ENCODE results near the gene FGD1. TPM values are rescaled to one million over a fixed set of nuclear protein-coding genes. Genes with fewer than 3 reads are reported as not detected.
A peak's percentile ranks its signal among the peaks of the same experiment; 100 is the strongest.

Gene FGD1
- total and polyA plus RNA-seq, 2 experiments from 2014 or later: 11.8 to 24.9 TPM

DNA sequence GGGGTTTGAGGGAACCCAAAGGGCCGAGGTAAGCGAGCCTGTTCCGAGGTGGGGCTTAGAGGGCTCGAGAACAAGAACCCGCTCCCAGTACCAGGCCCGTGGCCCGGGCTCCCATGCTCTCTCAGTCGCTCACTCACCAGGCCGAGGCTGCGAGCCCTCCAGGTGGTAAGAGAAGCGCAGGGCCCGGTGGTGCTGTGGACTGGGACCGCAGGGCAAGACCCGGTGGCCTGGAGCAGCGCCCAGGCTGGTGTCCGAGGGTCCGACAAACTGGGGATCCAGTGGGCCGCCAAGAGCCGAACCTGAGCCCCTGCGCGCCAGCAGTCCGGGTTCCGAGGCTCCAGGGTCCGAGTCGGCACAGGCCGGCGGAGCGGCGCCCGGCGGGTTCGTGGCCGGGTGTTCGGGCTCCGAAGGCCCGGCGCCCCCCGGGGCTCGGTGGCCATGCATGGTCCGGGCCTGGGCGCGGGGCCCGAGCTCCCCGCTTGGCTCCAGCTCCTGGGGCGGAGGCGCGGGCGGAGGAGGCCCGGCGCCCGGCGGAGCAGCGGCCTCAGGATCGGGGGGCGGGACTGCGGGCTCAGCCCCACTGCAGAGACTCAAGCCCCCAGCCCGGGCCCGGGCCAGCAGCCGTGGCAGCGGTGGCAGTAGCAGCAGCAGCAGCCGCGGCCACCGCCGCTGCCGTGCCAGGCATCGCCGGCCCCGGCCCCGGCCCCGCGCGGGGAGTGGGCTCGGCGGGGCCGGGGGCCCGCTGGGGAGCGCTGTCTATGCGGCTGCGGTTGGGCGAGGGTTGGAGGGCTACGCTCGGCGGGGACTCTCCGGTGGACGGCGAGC lies 833 bp downstream of the FGD1 start:
- Histone ChIP-seq H4K20me1 (replicated peaks; ENCODE audit: insufficient read depth) (no peaks in the 10 kb centered on the region), H3K79me2 (replicated peaks; ENCODE audit: insufficient read depth) (peaks cover 39% of the 10 kb centered on the region), H3K4me2 (peak overlapping the region; percentile 77), H3K9me2 (ENCODE audit: insufficient read depth) (no peaks in the 10 kb centered on the region), H3K27ac (ENCODE audit: low read depth) (peak overlapping the region; percentile 72; the same call in 1 of the 2 replicates), H3K4me1 (ENCODE audit: insufficient read depth) (peaks cover 11% of the 10 kb centered on the region; the same call in 1 of the 2 replicates), H2AFZ (no peak overlapping the region), H3K27me3 (ENCODE audit: insufficient read depth) (no peaks in the 10 kb centered on the region), H3F3A (replicated peaks; ENCODE audit: low read depth) (no peaks in the 10 kb centered on the region), H3K4me3 (peak overlapping the region; percentile 68), H3K36me3 (ENCODE audit: insufficient read depth) (no peaks in the 10 kb centered on the region)
- TF ChIP-seq STAT1 (IDR thresholded peaks at IDR 0.05; ENCODE audit: unreplicated experiment): no peak
- TF ChIP-seq, protein P1, sequence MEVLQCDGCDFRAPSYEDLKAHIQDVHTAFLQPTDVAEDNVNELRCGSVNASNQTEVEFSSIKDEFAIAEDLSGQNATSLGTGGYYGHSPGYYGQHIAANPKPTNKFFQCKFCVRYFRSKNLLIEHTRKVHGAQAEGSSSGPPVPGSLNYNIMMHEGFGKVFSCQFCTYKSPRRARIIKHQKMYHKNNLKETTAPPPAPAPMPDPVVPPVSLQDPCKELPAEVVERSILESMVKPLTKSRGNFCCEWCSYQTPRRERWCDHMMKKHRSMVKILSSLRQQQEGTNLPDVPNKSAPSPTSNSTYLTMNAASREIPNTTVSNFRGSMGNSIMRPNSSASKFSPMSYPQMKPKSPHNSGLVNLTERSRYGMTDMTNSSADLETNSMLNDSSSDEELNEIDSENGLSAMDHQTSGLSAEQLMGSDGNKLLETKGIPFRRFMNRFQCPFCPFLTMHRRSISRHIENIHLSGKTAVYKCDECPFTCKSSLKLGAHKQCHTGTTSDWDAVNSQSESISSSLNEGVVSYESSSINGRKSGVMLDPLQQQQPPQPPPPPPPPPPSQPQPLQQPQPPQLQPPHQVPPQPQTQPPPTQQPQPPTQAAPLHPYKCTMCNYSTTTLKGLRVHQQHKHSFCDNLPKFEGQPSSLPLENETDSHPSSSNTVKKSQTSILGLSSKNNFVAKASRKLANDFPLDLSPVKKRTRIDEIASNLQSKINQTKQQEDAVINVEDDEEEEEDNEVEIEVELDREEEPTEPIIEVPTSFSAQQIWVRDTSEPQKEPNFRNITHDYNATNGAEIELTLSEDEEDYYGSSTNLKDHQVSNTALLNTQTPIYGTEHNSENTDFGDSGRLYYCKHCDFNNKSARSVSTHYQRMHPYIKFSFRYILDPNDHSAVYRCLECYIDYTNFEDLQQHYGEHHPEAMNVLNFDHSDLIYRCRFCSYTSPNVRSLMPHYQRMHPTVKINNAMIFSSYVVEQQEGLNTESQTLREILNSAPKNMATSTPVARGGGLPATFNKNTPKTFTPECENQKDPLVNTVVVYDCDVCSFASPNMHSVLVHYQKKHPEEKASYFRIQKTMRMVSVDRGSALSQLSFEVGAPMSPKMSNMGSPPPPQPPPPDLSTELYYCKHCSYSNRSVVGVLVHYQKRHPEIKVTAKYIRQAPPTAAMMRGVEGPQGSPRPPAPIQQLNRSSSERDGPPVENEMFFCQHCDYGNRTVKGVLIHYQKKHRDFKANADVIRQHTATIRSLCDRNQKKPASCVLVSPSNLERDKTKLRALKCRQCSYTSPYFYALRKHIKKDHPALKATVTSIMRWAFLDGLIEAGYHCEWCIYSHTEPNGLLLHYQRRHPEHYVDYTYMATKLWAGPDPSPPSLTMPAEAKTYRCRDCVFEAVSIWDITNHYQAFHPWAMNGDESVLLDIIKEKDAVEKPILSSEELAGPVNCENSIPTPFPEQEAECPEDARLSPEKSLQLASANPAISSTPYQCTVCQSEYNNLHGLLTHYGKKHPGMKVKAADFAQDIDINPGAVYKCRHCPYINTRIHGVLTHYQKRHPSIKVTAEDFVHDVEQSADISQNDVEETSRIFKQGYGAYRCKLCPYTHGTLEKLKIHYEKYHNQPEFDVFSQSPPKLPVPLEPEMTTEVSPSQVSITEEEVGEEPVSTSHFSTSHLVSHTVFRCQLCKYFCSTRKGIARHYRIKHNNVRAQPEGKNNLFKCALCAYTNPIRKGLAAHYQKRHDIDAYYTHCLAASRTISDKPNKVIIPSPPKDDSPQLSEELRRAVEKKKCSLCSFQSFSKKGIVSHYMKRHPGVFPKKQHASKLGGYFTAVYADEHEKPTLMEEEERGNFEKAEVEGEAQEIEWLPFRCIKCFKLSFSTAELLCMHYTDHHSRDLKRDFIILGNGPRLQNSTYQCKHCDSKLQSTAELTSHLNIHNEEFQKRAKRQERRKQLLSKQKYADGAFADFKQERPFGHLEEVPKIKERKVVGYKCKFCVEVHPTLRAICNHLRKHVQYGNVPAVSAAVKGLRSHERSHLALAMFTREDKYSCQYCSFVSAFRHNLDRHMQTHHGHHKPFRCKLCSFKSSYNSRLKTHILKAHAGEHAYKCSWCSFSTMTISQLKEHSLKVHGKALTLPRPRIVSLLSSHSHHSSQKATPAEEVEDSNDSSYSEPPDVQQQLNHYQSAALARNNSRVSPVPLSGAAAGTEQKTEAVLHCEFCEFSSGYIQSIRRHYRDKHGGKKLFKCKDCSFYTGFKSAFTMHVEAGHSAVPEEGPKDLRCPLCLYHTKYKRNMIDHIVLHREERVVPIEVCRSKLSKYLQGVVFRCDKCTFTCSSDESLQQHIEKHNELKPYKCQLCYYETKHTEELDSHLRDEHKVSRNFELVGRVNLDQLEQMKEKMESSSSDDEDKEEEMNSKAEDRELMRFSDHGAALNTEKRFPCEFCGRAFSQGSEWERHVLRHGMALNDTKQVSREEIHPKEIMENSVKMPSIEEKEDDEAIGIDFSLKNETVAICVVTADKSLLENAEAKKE (CRISPR knock-in tag; IDR thresholded peaks at IDR 0.05): no peak
- TF ChIP-seq POLR2AphosphoS5 (IDR thresholded peaks at IDR 0.05; ENCODE audit: low read depth): no peak
- TF ChIP-seq CREB1 (CRISPR knock-in tag; IDR thresholded peaks at IDR 0.05; ENCODE audit: low read depth): no peak
- no peak for TF ChIP-seq NANOG (IDR thresholded peaks at IDR 0.05; ENCODE audit: borderline replicate concordance)
- TF ChIP-seq, protein P2, sequence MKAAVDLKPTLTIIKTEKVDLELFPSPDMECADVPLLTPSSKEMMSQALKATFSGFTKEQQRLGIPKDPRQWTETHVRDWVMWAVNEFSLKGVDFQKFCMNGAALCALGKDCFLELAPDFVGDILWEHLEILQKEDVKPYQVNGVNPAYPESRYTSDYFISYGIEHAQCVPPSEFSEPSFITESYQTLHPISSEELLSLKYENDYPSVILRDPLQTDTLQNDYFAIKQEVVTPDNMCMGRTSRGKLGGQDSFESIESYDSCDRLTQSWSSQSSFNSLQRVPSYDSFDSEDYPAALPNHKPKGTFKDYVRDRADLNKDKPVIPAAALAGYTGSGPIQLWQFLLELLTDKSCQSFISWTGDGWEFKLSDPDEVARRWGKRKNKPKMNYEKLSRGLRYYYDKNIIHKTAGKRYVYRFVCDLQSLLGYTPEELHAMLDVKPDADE (IDR thresholded peaks at IDR 0.05): no peak
- TF ChIP-seq JUNB (IDR thresholded peaks at IDR 0.05; ENCODE audit: unreplicated experiment): no peak
- TF ChIP-seq ZNF114 (CRISPR knock-in tag; IDR thresholded peaks at IDR 0.05): no peak
- TF ChIP-seq EZH2 (IDR thresholded peaks at IDR 0.05; ENCODE audit: low read depth, unreplicated experiment): no peak
- TF ChIP-seq, protein P3, sequence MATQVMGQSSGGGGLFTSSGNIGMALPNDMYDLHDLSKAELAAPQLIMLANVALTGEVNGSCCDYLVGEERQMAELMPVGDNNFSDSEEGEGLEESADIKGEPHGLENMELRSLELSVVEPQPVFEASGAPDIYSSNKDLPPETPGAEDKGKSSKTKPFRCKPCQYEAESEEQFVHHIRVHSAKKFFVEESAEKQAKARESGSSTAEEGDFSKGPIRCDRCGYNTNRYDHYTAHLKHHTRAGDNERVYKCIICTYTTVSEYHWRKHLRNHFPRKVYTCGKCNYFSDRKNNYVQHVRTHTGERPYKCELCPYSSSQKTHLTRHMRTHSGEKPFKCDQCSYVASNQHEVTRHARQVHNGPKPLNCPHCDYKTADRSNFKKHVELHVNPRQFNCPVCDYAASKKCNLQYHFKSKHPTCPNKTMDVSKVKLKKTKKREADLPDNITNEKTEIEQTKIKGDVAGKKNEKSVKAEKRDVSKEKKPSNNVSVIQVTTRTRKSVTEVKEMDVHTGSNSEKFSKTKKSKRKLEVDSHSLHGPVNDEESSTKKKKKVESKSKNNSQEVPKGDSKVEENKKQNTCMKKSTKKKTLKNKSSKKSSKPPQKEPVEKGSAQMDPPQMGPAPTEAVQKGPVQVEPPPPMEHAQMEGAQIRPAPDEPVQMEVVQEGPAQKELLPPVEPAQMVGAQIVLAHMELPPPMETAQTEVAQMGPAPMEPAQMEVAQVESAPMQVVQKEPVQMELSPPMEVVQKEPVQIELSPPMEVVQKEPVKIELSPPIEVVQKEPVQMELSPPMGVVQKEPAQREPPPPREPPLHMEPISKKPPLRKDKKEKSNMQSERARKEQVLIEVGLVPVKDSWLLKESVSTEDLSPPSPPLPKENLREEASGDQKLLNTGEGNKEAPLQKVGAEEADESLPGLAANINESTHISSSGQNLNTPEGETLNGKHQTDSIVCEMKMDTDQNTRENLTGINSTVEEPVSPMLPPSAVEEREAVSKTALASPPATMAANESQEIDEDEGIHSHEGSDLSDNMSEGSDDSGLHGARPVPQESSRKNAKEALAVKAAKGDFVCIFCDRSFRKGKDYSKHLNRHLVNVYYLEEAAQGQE (IDR thresholded peaks at IDR 0.05; ENCODE audit: unreplicated experiment): no peak
- TF ChIP-seq ZNF331 (CRISPR knock-in tag; IDR thresholded peaks at IDR 0.05; ENCODE audit: low read depth): no peak
- no peak for TF ChIP-seq EZH2phosphoT487 (IDR thresholded peaks at IDR 0.05; ENCODE audit: unreplicated experiment)
- ATAC-seq: peak; percentile 26
- H3K4me1 Mint-ChIP-seq: peaks cover 48% of the 10 kb centered on the region
- H3K27me3 Mint-ChIP-seq (ENCODE audit: insufficient read depth, low read depth, poor library complexity): no peaks in the 10 kb centered on the region
- peaks cover 10% of the 10 kb centered on the region for H3K36me3 Mint-ChIP-seq (ENCODE audit: low read depth)
- H3K4me3 Mint-ChIP-seq: peak overlapping the region; percentile 82
- no peaks in the 10 kb centered on the region for H3K9me3 Mint-ChIP-seq
- peak; percentile 24 for DNase-seq (ENCODE audit: low spot score)
- no peak overlapping the region for H3K27ac Mint-ChIP-seq

Data from GM23338 (cell line).